Panc1 (cell line): ENCODE measurements around the gene FRY. TPM values are rescaled to one million over a fixed set of nuclear protein-coding genes. Genes with fewer than 3 reads are reported as not detected.

Experiments
- ATAC-seq: fragments of 200-7000 bp; cut with Tn5 transposase; 2 replicates; pipeline ENCODE4 v1.9.1; 2020; ENCODE audit warnings: mild to moderate bottlenecking, moderate library complexity
- BruUV-seq: library from RNA; stranded (reverse); fragments of 400-500 nt; replicated peaks from 2 replicates; lab custom pipeline; 2021; lab: Mats Ljungman, UMichigan
- CTCF ChIA-PET: fragments of 300-600 bp; sonication (Branson Sonifier 250); formaldehyde crosslinking; loops from one replicate; lab custom pipeline; 2022; ENCODE audit warnings: antibody characterized with exemption; lab: Charles Lee
- POLR2A ChIA-PET: fragments of 300-600 bp; sonication (Branson Sonifier 250); formaldehyde crosslinking; loops from one replicate; lab custom pipeline; 2022; ENCODE audit warnings: antibody characterized with exemption; lab: Charles Lee
- DNase-seq: peaks from one replicate; pipeline ENCODE4 v3.0.0-alpha.2; 2010; ENCODE audit warnings: low read depth, low spot score
- H3K27ac ChIP-seq: 2 replicates; pipeline ENCODE4 v1.5.1; 2011; ENCODE audit warnings: mild to moderate bottlenecking, low read length, inconsistent platforms
- H3K27me3 ChIP-seq: fragments of 200-500 bp; sonication (Bioruptor generic); 2 replicates; pipeline ENCODE4 v1.6.0; 2014; ENCODE audit warnings: low read length, inconsistent platforms; ENCODE audit not compliant: control insufficient read depth, insufficient read depth
- H3K36me3 ChIP-seq: fragments of 200-500 bp; sonication (Bioruptor generic); 2 replicates; pipeline ENCODE4 v1.5.1; 2014; ENCODE audit warnings: inconsistent platforms, mild to moderate bottlenecking, low read length, moderate library complexity; ENCODE audit not compliant: control insufficient read depth, insufficient read depth
- H3K4me1 ChIP-seq: 2 replicates; pipeline ENCODE4 v1.5.1; 2011; ENCODE audit warnings: inconsistent platforms, mild to moderate bottlenecking, low read length, moderate library complexity; ENCODE audit not compliant: control insufficient read depth, insufficient read depth
- H3K4me3 ChIP-seq, 2 experiments: 2 replicates each; pipeline ENCODE4 v1.5.1; 2011 to 2012; ENCODE audit warnings: low read depth in 2 of 2, low read length in 2 of 2, mild to moderate bottlenecking in 2 of 2, inconsistent platforms in 1 of 2, moderate library complexity in 1 of 2
- H3K9me3 ChIP-seq: fragments of 200-500 bp; sonication (Bioruptor generic); 2 replicates; pipeline ENCODE4 v1.5.1; 2014; ENCODE audit warnings: low read depth, mild to moderate bottlenecking, inconsistent platforms, low read length, moderate library complexity; ENCODE audit not compliant: control insufficient read depth, insufficient read depth
- POLR2AphosphoS5 ChIP-seq: IDR thresholded peaks from 2 replicates; pipeline ENCODE4 v1.6.1; 2012; ENCODE audit warnings: mild to moderate bottlenecking, low read depth, low read length, moderate library complexity
- SIN3A ChIP-seq: IDR thresholded peaks from 2 replicates; pipeline ENCODE4 v1.6.1; 2012; ENCODE audit warnings: low read depth, mild to moderate bottlenecking, low read length, moderate library complexity, borderline replicate concordance; ENCODE audit not compliant: insufficient read depth
- TCF7L2 ChIP-seq: IDR thresholded peaks from 2 replicates; pipeline ENCODE4 v1.6.1; 2011; ENCODE audit warnings: mild to moderate bottlenecking, low read depth, low read length, inconsistent platforms
- in situ Hi-C: cut with HindIII; loops from 2 replicates; pipeline ENCODE4 v1.10.0; 2016; ENCODE audit warnings: low sequenced_read_pairs, low pct_unique_long_range_greater_than_20kb
- intact Hi-C: fragments of 100-400 bp; cut with micrococcal nuclease; formaldehyde crosslinking; loops from one replicate; pipeline ENCODE4 v1.10.0; 2022; ENCODE audit not compliant: unreplicated experiment
- total RNA-seq: library from RNA; stranded (reverse); gene quantifications from one replicate; pipeline ENCODE4 v1.2.1, GENCODE V29; 2021; ENCODE audit not compliant: unreplicated experiment
- TF ChIP-seq, protein P1 (sequence below): fragments of 450-650 bp; IDR thresholded peaks from 2 replicates; pipeline ENCODE4 v1.5.1; 2017; ENCODE audit warnings: mild to moderate bottlenecking
- TF ChIP-seq, protein P2 (sequence below), 2 experiments: IDR thresholded peaks; 2 replicates each; pipeline ENCODE4 v1.6.1; 2011 to 2012; ENCODE audit warnings: low read depth in 2 of 2, control low read depth in 1 of 2, low read length in 1 of 2, mild to moderate bottlenecking in 1 of 2, moderate library complexity in 1 of 2; ENCODE audit not compliant: insufficient read depth in 1 of 2

Gene FRY
- total RNA-seq, 1 experiment from 2014 or later = 0.18 TPM

DNA sequence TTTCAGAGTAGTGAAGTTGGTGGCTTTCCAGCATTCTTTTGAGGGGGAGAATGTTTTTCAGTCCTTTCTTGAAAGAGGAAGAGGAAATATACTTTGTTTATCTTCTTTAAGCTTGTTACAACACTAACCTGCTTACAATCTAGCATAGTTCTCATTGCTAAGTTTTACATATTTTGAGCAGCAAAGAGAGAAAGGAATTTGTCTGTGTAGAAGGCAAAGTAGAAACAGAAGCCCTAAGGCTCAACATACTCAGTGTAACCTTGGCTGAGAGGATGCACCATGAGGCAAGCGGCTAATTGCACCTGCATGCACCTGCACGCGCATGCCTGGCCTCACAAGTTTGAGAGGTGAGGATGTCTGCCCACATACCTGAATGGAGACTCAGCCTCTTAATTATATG is 2.2 kb downstream of the FRY start:
- no peak for ATAC-seq
- Histone ChIP-seq H3K9me3 (no peaks in the 10 kb centered on the region), H3K4me1 (no peaks in the 10 kb centered on the region), H3K36me3 (no peaks in the 10 kb centered on the region), H3K4me3 (no peak overlapping the region), H3K27ac (no peak overlapping the region), H3K27me3 (no peaks in the 10 kb centered on the region)
- in situ Hi-C loops (no loop called here), intact Hi-C loops (no loop called here)
- DNase-seq = no peak
- TF ChIP-seq, protein P1, sequence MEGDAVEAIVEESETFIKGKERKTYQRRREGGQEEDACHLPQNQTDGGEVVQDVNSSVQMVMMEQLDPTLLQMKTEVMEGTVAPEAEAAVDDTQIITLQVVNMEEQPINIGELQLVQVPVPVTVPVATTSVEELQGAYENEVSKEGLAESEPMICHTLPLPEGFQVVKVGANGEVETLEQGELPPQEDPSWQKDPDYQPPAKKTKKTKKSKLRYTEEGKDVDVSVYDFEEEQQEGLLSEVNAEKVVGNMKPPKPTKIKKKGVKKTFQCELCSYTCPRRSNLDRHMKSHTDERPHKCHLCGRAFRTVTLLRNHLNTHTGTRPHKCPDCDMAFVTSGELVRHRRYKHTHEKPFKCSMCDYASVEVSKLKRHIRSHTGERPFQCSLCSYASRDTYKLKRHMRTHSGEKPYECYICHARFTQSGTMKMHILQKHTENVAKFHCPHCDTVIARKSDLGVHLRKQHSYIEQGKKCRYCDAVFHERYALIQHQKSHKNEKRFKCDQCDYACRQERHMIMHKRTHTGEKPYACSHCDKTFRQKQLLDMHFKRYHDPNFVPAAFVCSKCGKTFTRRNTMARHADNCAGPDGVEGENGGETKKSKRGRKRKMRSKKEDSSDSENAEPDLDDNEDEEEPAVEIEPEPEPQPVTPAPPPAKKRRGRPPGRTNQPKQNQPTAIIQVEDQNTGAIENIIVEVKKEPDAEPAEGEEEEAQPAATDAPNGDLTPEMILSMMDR = no peak
- TF ChIP-seq, protein P2, sequence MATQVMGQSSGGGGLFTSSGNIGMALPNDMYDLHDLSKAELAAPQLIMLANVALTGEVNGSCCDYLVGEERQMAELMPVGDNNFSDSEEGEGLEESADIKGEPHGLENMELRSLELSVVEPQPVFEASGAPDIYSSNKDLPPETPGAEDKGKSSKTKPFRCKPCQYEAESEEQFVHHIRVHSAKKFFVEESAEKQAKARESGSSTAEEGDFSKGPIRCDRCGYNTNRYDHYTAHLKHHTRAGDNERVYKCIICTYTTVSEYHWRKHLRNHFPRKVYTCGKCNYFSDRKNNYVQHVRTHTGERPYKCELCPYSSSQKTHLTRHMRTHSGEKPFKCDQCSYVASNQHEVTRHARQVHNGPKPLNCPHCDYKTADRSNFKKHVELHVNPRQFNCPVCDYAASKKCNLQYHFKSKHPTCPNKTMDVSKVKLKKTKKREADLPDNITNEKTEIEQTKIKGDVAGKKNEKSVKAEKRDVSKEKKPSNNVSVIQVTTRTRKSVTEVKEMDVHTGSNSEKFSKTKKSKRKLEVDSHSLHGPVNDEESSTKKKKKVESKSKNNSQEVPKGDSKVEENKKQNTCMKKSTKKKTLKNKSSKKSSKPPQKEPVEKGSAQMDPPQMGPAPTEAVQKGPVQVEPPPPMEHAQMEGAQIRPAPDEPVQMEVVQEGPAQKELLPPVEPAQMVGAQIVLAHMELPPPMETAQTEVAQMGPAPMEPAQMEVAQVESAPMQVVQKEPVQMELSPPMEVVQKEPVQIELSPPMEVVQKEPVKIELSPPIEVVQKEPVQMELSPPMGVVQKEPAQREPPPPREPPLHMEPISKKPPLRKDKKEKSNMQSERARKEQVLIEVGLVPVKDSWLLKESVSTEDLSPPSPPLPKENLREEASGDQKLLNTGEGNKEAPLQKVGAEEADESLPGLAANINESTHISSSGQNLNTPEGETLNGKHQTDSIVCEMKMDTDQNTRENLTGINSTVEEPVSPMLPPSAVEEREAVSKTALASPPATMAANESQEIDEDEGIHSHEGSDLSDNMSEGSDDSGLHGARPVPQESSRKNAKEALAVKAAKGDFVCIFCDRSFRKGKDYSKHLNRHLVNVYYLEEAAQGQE (IDR thresholded peaks at IDR 0.05; ENCODE audit: insufficient read depth in 1 of 2, low read depth in 2 of 2, low read length in 1 of 2) = no peak
- TF ChIP-seq POLR2AphosphoS5 = no peak
- no peak for TF ChIP-seq SIN3A
- BruUV-seq = no TSS peak
- ChIA-PET POLR2A (no interaction called here), CTCF (no interaction called here)

DNA sequence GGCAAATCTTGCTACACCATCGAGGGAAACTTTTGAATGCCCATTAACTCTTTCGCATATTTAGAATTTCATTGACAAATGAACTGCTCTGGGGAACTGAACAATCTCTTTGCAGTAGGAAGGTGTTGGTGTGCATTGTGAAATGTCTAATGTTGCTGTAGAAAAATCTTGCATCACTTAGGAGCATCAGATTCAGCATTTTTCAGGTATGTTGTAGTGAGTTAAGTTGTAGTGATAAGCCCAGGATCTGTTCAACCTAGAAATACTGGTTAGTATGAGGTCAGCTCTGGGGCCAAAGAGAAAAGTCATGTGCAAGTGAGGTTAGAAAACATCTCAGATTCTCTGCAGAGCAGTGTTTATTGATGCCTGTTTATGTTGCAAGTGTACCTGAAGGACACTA is 4.1 kb downstream of the FRY start:
- no peak for TF ChIP-seq POLR2AphosphoS5
- no peak for TF ChIP-seq TCF7L2
- TF ChIP-seq, protein P1 = no peak
- TF ChIP-seq SIN3A = no peak
- TF ChIP-seq, protein P2 (IDR thresholded peaks at IDR 0.05; ENCODE audit: insufficient read depth in 1 of 2, low read depth in 2 of 2, low read length in 1 of 2) = no peak
- no peak for DNase-seq
- Histone ChIP-seq H3K27ac (no peak overlapping the region), H3K9me3 (no peaks in the 10 kb centered on the region), H3K4me1 (no peaks in the 10 kb centered on the region), H3K27me3 (no peaks in the 10 kb centered on the region), H3K4me3 (no peak overlapping the region), H3K36me3 (no peaks in the 10 kb centered on the region)
- intact Hi-C loops = no loop called here
- ChIA-PET CTCF (no interaction called here), POLR2A (no interaction called here)
- no peak for ATAC-seq
- in situ Hi-C loops = no loop called here
- BruUV-seq = no TSS peak
